ENCODE results near the gene TEX51.

TEX51 gene

DNA sequence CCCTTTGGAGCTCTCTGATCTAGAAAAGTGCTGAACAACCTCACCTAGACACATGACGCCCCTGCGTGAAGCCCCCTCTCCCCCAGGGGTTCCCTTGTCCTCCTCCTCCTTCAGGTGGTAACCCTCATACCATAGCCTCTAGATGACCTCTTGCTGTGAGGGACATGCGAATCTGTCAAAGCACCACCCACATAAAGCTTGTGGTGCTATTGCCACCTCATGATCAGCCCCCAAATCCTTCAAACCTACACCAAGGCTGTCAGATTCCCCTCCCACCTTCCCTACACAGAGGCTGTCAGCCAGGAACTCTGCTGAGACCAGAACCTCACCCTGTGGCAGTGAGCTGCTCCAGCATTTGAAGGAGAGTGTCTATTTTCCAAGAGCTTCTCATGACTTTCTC, 43.1 kb upstream of the TEX51 start:
- no peak overlapping the region for H3K4me3 ChIP-seq (ENCODE audit: low read length)
- DNase-seq (ENCODE audit: low read depth), result no peak
- TF ChIP-seq, protein P1, sequence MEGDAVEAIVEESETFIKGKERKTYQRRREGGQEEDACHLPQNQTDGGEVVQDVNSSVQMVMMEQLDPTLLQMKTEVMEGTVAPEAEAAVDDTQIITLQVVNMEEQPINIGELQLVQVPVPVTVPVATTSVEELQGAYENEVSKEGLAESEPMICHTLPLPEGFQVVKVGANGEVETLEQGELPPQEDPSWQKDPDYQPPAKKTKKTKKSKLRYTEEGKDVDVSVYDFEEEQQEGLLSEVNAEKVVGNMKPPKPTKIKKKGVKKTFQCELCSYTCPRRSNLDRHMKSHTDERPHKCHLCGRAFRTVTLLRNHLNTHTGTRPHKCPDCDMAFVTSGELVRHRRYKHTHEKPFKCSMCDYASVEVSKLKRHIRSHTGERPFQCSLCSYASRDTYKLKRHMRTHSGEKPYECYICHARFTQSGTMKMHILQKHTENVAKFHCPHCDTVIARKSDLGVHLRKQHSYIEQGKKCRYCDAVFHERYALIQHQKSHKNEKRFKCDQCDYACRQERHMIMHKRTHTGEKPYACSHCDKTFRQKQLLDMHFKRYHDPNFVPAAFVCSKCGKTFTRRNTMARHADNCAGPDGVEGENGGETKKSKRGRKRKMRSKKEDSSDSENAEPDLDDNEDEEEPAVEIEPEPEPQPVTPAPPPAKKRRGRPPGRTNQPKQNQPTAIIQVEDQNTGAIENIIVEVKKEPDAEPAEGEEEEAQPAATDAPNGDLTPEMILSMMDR (IDR thresholded peaks at IDR 0.05; ENCODE audit: insufficient read depth, low read depth, low read length, missing control alignments), result no peak

DNA sequence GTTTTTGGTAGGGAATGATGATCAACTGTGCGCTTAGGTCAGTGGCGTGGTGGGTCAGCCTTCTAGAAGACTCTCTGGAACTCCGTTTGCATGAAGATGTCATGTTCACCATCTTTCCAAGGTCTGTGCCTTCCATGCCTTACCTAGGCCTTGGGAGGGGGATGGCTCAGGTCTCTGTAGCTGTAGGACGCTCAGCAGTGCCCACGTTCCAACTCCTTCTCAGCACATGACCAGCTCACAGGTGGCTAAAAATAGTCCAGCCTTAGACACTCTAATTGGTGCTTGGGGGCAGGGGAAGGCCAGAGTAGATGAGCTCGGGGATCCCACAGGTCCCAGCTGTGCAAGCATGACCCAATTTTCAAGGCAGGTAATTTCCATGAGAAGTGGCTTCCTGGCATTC, 42.3 kb upstream of the TEX51 start:
- H3K4me3 ChIP-seq (ENCODE audit: low read length), result no peak overlapping the region
- DNase-seq (ENCODE audit: low read depth), result no peak
- TF ChIP-seq, protein P1 (IDR thresholded peaks at IDR 0.05; ENCODE audit: insufficient read depth, low read depth, low read length, missing control alignments), result no peak

DNA sequence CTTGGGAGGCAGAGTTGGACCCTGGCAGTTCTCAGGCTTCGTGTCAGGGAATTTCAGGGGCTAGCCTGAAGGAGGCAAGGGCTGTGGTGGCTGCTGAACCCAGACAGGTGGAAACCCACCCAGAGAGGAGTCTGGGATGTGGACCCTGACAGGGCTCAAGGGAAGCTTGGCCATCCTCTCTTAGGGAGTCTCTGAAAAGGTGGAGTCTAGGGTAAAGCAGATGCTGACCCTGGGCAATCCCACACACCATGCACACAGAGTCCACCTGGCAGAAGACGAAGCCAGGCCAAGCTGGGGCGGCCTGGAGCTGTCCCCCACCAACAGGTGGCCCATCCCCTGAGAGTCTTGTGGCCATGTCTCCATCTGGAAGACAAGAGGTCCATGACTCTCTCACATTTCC, 41.2 kb upstream of the TEX51 start:
- no peak for DNase-seq (ENCODE audit: low read depth)
- H3K4me3 ChIP-seq (ENCODE audit: low read length), result no peak overlapping the region
- TF ChIP-seq, protein P1 (IDR thresholded peaks at IDR 0.05; ENCODE audit: insufficient read depth, low read depth, low read length, missing control alignments), result no peak

DNA sequence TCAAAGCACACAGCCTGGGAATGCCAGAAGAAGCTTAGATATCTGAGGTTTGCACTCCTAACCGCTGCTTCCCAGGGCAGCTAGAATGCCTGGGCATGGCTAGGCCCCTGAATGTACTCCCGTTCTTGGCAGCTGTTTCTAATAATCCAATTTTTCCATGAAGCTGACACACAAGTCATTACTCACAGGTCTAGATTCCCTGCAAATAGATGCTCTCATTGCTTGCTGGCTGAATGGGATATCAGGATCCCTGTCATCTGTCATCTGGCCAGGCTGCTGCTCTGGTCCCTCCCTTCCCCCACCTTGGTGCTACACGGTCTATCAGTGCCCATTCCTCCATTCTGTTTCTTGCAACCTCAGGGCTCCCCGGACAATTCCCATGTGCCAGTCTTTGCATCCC, 40.7 kb upstream of the TEX51 start:
- H3K4me3 ChIP-seq (ENCODE audit: low read length), result no peak overlapping the region
- no peak for DNase-seq (ENCODE audit: low read depth)
- TF ChIP-seq, protein P1 (IDR thresholded peaks at IDR 0.05; ENCODE audit: insufficient read depth, low read depth, low read length, missing control alignments), result no peak

DNA sequence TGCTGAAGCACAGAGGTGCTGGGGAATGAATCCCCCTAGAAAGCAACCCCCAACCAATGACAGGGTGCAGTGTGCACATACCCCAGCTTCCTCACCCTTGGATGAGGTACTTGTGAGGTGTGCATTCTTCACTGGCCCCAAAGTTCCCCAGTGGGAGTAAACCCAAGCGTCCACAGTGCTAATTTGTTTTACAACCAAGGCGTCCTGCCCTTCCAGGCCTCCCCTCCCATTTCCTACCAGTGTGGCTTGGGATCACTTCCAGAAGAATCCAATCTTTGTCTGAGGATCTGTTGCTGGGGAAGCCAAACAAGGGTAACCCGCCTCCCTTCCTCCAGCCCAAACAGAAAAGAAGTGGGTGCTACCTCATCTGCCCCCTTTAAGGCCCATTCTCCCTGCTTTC, 40.3 kb upstream of the TEX51 start:
- no peak overlapping the region for H3K4me3 ChIP-seq (ENCODE audit: low read length)
- TF ChIP-seq, protein P1 (IDR thresholded peaks at IDR 0.05; ENCODE audit: insufficient read depth, low read depth, low read length, missing control alignments), result no peak
- DNase-seq (ENCODE audit: low read depth), result no peak

GRCh38 chr2:126858991-126859390, 39.7 kb upstream of the TEX51 start:
- TF ChIP-seq, protein P1 (IDR thresholded peaks at IDR 0.05; ENCODE audit: insufficient read depth, low read depth, low read length, missing control alignments), result no peak
- H3K4me3 ChIP-seq (ENCODE audit: low read length), result no peak overlapping the region
- no peak for DNase-seq (ENCODE audit: low read depth)

GRCh38 chr2:126859631-126860030, 39.1 kb upstream of the TEX51 start:
- no peak overlapping the region for H3K4me3 ChIP-seq (ENCODE audit: low read length)
- TF ChIP-seq, protein P1 (IDR thresholded peaks at IDR 0.05; ENCODE audit: insufficient read depth, low read depth, low read length, missing control alignments), result no peak
- no peak for DNase-seq (ENCODE audit: low read depth)
